HG03139 (cell line): ENCODE measurements around the gene KAZALD1.

Experiments
- ATAC-seq: cut with Tn5 transposase; IDR thresholded peaks from one replicate; pipeline ENCODE4 v1.9.1; 2021; ENCODE audit not compliant: unreplicated experiment

The KAZALD1 gene

GRCh38 chr10:101061624-101062231 lies at the start of gene KAZALD1:
TSS of gene KAZALD1 (plus strand) at chr10:101061989. CDS start at chr10:101062593, 604 bp downstream.
- no peak for ATAC-seq

- ATAC-seq = no peak
Measured at GRCh38 chr10:101012525-101013364, 49.0 kb upstream of the KAZALD1 start.

GRCh38 chr10:101013365-101013825 lies 48.4 kb upstream of the KAZALD1 start:
- ATAC-seq = no peak

DNA sequence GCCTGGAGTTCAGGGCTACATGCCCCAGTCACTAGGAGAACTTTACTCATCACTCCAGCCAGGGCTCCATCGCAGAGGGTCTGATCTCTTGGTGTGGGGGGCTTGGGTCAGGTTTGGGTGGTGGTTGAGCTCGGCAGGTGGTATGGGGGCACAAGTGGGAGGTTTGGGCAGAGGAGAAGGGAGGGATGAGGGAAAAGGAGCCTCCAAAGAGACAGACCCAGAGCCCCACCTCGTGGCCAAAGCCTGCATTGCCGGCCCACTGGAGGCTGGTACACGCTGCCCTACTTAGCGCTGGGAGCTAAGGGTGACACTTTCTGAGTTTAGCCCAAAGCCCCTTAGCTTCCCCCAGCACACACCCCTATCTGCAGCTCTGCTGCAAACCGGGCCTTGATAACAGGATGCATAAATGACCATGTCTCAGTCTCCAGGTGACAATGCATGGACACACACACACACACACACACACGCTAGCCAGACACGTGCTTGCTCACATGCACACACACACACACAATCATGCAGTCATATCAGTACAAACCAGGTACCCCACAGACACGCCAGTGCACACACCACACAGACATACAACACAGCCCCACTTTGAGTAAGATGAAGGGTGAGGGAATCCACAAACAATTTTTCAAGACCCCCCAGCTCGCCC lies 47.4 kb upstream of the KAZALD1 start:
- no peak for ATAC-seq

DNA sequence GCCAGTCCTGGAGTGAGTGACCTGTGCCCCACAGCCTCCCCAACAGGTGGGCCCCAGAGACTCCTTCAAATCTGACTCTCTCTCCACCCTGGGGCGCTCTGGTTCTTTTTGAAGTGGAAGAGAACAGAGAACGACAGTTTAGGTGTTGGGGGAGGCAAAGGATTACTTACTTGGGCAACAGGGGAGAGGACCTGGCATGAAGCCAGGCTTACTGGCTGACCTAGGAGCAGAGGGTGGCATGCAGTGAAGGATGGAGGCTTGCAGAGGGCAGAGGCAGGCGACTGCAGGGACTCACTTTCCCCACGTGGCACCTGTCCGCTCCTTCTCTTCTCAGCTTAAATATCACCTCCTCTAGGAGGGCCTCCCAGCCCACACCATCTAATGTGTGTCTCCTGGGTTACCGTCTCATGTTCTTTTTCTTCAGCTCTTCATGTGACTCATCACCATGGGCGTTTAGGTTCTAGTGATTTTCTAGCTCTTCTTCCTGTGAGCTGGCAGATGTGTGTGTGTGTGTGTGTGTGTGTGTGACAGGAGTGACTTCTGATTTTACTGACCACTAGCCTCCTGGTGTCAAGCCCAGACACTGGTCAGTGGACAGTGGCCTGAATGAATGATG lies 46.7 kb upstream of the KAZALD1 start:
- ATAC-seq = no peak

GRCh38 chr10:101015582-101015973 lies 46.2 kb upstream of the KAZALD1 start:
- ATAC-seq = no peak

GRCh38 chr10:101016814-101017213 lies 45.0 kb upstream of the KAZALD1 start:
- no peak for ATAC-seq

- no peak for ATAC-seq
Measured at GRCh38 chr10:101018118-101018599, 43.6 kb upstream of the KAZALD1 start.

DNA sequence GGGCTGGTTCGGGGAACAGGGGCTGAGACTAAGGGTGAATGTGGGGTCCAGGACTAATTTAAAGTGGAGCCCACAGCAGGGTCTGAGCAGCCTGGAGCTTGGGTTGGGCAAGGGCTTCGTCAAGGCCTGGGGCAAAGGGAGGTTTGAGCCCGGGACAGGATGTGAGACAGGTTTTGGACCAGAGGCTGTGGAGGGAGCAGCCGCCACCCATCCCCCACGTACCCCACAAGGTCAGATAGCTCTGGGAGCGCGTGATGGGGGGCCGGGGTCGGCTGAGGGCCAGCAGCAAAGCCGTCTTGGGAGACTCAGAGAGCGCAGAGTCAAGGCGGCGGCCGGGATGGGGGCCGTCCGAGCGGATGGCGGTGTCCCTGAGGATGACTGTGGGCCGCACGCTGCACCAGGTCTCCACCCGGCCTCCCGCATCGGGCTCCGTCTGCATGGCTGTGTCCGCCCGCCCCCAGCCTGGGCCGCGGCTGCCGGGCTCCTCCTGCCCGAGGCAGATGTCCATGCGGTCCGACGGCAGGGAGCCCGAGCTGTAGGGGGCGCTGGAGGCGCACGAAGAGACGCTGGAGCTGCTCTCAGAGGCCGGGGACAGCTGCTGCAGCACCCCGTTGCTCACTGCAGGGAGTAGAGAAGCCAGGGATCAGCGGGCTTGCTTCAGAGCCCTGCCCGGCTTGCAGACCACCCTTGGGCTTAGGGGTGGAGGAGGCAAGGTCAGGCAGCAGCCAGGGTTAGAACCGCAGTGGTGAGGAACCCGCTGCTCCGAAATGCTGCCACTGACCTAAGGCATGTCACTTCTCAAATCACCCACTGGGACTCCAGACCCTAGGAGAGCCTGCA lies 43.0 kb upstream of the KAZALD1 start:
- no peak for ATAC-seq

- no peak for ATAC-seq
Measured at GRCh38 chr10:101019440-101019703, 42.4 kb upstream of the KAZALD1 start.

GRCh38 chr10:101020427-101021075 lies 41.2 kb upstream of the KAZALD1 start:
- no peak for ATAC-seq

GRCh38 chr10:101021239-101021638 lies 40.5 kb upstream of the KAZALD1 start:
- no peak for ATAC-seq

DNA sequence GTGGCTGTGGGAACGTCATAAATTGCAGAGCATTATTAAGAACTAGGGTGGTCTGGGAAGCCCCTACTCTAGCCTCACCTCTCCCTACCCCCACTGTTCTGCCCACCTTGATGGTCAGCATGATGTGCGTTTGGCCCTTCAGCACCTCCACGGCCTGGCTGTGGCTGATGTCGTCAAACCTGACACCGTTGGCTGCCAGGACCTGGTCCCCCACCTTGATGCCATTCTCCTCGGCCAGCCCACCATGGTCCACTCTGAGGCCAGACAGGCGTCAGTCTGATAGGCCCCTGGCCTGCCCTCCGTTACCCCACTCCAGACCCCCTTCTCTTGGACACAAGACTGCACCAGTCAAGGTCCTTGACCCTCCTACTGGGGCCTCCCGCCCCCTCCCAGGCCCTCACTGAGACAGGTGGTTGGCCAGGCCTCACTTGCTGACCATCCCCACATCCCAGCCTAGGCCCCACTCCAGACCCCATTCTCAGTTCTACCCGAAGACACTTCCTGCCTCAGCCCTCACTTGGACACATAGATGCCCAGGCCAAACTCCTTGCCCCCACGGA lies 40.0 kb upstream of the KAZALD1 start:
- no peak for ATAC-seq

DNA sequence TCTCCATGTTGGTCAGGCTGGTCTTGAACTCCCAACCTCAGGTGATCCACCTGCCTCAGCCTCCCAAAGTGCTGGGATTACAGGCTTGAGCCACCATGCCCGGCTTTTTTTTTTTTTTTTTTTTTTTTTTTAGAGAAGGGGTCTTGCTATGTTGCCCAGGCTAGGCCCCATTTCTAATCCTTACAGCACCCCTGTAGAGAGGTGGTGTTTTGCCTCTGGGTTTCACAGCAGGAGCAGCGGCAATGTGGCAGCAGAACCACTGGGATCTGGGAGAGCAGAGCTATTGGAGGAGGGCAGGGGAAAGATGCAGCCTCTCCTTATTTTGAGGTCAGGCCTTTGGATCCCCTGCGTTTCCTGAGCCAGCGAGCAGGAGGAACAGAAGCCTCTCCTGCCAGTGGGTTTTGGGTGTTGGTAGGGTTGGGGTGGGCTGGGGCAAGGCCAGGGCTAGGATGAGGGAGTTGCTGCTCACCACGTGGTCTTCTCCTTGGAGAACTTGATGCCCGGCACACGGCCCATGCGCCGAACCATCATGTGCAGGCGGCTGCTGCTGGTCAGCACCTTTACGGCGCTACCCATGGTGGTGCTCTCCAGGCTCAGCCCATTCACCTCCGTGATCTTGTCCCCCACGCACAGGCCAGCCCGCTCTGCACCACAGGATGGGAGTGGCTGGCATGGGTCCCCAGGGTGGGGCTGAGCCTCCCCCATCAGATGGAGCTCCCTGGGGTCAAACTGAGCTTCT lies 38.7 kb upstream of the KAZALD1 start:
- no peak for ATAC-seq

GRCh38 chr10:101027106-101027720 lies 34.6 kb upstream of the KAZALD1 start:
- no peak for ATAC-seq

- ATAC-seq = no peak
Measured at GRCh38 chr10:101028446-101029337, 33.1 kb upstream of the KAZALD1 start.

- ATAC-seq = no peak
Measured at GRCh38 chr10:101029520-101030295, 32.1 kb upstream of the KAZALD1 start.
